Esophagus muscularis mucosa (tissue), 4 donors: ENCODE measurements around the gene RAD51B.

Source experiments
- CTCF ChIP-seq, 3 experiments: fragments of 200-600 bp in 2 of 3; fragments of 450-650 bp in 1 of 3; sonication (generic) in 2 of 3; IDR thresholded peaks; one replicate each; pipeline ENCODE4 v1.5.1; 2017 to 2019; ENCODE audit warnings: antibody characterized with exemption in 3 of 3, mild to moderate bottlenecking in 2 of 3, moderate library complexity in 1 of 3
- EP300 ChIP-seq: sonication (generic); formaldehyde crosslinking; IDR thresholded peaks from one replicate; pipeline ENCODE4 v1.6.1; 2017; ENCODE audit warnings: antibody characterized with exemption
- POLR2AphosphoS5 ChIP-seq, 2 donors: sonication (generic); formaldehyde crosslinking; IDR thresholded peaks; one replicate each; pipeline ENCODE4 v1.6.1; 2017; ENCODE audit warnings: antibody characterized with exemption in 2 of 2

GRCh38 chr14:68271913-68272391, 452.4 kb downstream of the RAD51B start:
- TF ChIP-seq CTCF (IDR thresholded peaks at IDR 0.05) = no peak
- TF ChIP-seq POLR2AphosphoS5 (IDR thresholded peaks at IDR 0.05) = no peak
- TF ChIP-seq EP300 = no peak
